GM12878 (cell line): ENCODE results near the gene ZBTB37. TPM values are rescaled to one million over a fixed set of nuclear protein-coding genes. Genes with fewer than 3 reads are reported as not detected.

Experiments used
- ATAC-seq: fragments of 200-7000 bp; cut with Tn5 transposase; 3 replicates; pipeline ENCODE4 v1.9.1; 2020; ENCODE audit warnings: mild to moderate bottlenecking, moderate library complexity
- BruUV-seq: library from RNA; stranded (reverse); fragments of 400-500 nt; replicated peaks from 2 replicates; lab custom pipeline; 2021; lab: Mats Ljungman, UMichigan
- CTCF ChIA-PET: fragments of 300-600 bp; sonication (Branson Sonifier 250); formaldehyde crosslinking; extraction: SDS; loops from one replicate; lab custom pipeline; 2021; ENCODE audit warnings: inconsistent platforms; lab: Yijun Ruan, JAX
- POLR2A ChIA-PET: fragments of 350-600 bp; formaldehyde crosslinking; extraction: SDS; loops from one replicate; lab custom pipeline; 2021; ENCODE audit warnings: inconsistent platforms; lab: Charles Lee
- RAD21 ChIA-PET: fragments of 300-600 bp; sonication (Branson Sonifier 250); formaldehyde crosslinking; loops from one replicate; lab custom pipeline; 2023; ENCODE audit warnings: antibody characterized with exemption; ENCODE audit not compliant: unreplicated experiment; lab: Charles Lee
- SMC1A ChIA-PET: fragments of 300-600 bp; sonication (Branson Sonifier 250); formaldehyde crosslinking; loops from one replicate; lab custom pipeline; 2023; ENCODE audit not compliant: unreplicated experiment, uncharacterized antibody; lab: Charles Lee
- DNase-seq: peaks from one replicate; pipeline ENCODE4 v3.0.0-alpha.2; 2011; ENCODE audit warnings: low read depth, low spot score
- FAIRE-seq: peaks from 3 replicates; lab custom pipeline; 2011; peaks lifted over from hg19 to GRCh38; lab: Jason Lieb, UNC
- H2AFZ ChIP-seq: 2 replicates; pipeline ENCODE4 v1.6.0; 2011; ENCODE audit warnings: low read depth, low read length, control low read depth; ENCODE audit not compliant: control insufficient read depth
- H3K27ac ChIP-seq: 2 replicates; pipeline ENCODE4 v1.5.1; 2011; ENCODE audit warnings: control low read depth; ENCODE audit not compliant: control insufficient read depth, insufficient read depth
- H3K27me3 ChIP-seq, 2 experiments: replicated peaks in 1 of 2; 2 replicates each; pipeline versions ENCODE4 v1.6.0 to v1.6.1; 2011; ENCODE audit warnings: low read length in 1 of 2; ENCODE audit not compliant: control insufficient read depth in 2 of 2, insufficient read depth in 2 of 2
- H3K36me3 ChIP-seq, 2 experiments: 2 replicates each; pipeline ENCODE4 v1.5.1; 2011; ENCODE audit warnings: low read length in 1 of 2; ENCODE audit not compliant: control insufficient read depth in 2 of 2, insufficient read depth in 2 of 2
- H3K4me1 ChIP-seq: 2 replicates; pipeline ENCODE4 v1.6.1; 2011; ENCODE audit warnings: mild to moderate bottlenecking, low read length, moderate library complexity, mixed read lengths; ENCODE audit not compliant: control insufficient read depth, insufficient read depth
- H3K4me2 ChIP-seq: 2 replicates; pipeline ENCODE4 v1.6.0; 2011; ENCODE audit warnings: control low read depth; ENCODE audit not compliant: control insufficient read depth, insufficient read depth
- H3K4me3 ChIP-seq: fragments of 200-600 bp; sonication (generic); 2 replicates; pipeline ENCODE4 v1.5.1; 2016
- H3K79me2 ChIP-seq: 2 replicates; pipeline ENCODE4 v1.6.0; 2011; ENCODE audit warnings: low read length; ENCODE audit not compliant: control insufficient read depth, insufficient read depth
- H3K9ac ChIP-seq: 2 replicates; pipeline ENCODE4 v1.8.0; 2011; ENCODE audit warnings: low read length, control low read depth, mixed read lengths; ENCODE audit not compliant: control insufficient read depth, insufficient read depth
- H3K9me3 ChIP-seq: replicated peaks from 3 replicates; pipeline ENCODE4 v1.5.1; 2011; ENCODE audit warnings: mild to moderate bottlenecking, low read length; ENCODE audit not compliant: control insufficient read depth, insufficient read depth
- H4K20me1 ChIP-seq: 2 replicates; pipeline ENCODE4 v1.6.0; 2011; ENCODE audit not compliant: control insufficient read depth, insufficient read depth
- ATF3 ChIP-seq: IDR thresholded peaks from 2 replicates; pipeline ENCODE4 v1.6.1; 2011; ENCODE audit warnings: low read depth, mild to moderate bottlenecking, low read length, moderate library complexity, borderline replicate concordance; ENCODE audit errors: extremely low read depth
- ATF7 ChIP-seq: fragments of 450-650 bp; IDR thresholded peaks from 2 replicates; pipeline ENCODE4 v1.6.1; 2016; ENCODE audit warnings: low read depth, mild to moderate bottlenecking
- BACH1 ChIP-seq: fragments of 450-650 bp; IDR thresholded peaks from 2 replicates; pipeline ENCODE4 v1.6.1; 2017; ENCODE audit warnings: mild to moderate bottlenecking, borderline replicate concordance
- BCL3 ChIP-seq: IDR thresholded peaks from 2 replicates; pipeline ENCODE4 v1.6.1; 2011; ENCODE audit warnings: borderline replicate concordance, low read depth, mild to moderate bottlenecking, moderate library complexity, low read length; ENCODE audit not compliant: insufficient read depth, poor library complexity, severe bottlenecking
- BHLHE40 ChIP-seq, 2 experiments: fragments of 450-650 bp in 1 of 2; IDR thresholded peaks; 2 replicates each; pipeline ENCODE4 v1.6.1; 2011 to 2017; ENCODE audit warnings: low read depth in 2 of 2, borderline replicate concordance in 1 of 2, improper control_type of control experiment in 1 of 2, low read length in 1 of 2, mild to moderate bottlenecking in 1 of 2
- CHD2 ChIP-seq: IDR thresholded peaks from 2 replicates; pipeline ENCODE4 v1.6.1; 2011; ENCODE audit warnings: low read depth, low read length, improper control_type of control experiment, borderline replicate concordance
- DPF2 ChIP-seq: fragments of 450-650 bp; IDR thresholded peaks from 2 replicates; pipeline ENCODE4 v1.6.1; 2017; ENCODE audit warnings: mild to moderate bottlenecking
- GABPA ChIP-seq: IDR thresholded peaks from 2 replicates; pipeline ENCODE4 v1.6.1; 2014; ENCODE audit warnings: antibody characterized with exemption, low read depth, mild to moderate bottlenecking, inconsistent platforms
- HSF1 ChIP-seq: fragments of 150-350 bp; IDR thresholded peaks from 2 replicates; pipeline ENCODE4 v1.6.1; 2014; ENCODE audit warnings: mild to moderate bottlenecking, low read depth, low read length
- KAT2A ChIP-seq: conservative IDR thresholded peaks from 2 replicates; pipeline ENCODE4 v1.6.1; 2011; ENCODE audit warnings: low read depth, low read length; ENCODE audit not compliant: control insufficient read depth
- MTA2 ChIP-seq: fragments of 450-650 bp; IDR thresholded peaks from 2 replicates; pipeline ENCODE4 v1.6.1; 2016; ENCODE audit warnings: low read depth, mild to moderate bottlenecking, moderate library complexity
- MYB ChIP-seq: fragments of 150-350 bp; IDR thresholded peaks from 2 replicates; pipeline ENCODE4 v1.6.1; 2014; ENCODE audit warnings: mild to moderate bottlenecking, low read depth, low read length, borderline replicate concordance
- NRF1 ChIP-seq: conservative IDR thresholded peaks from 2 replicates; pipeline ENCODE4 v1.6.1; 2011; ENCODE audit warnings: mild to moderate bottlenecking, low read depth, low read length, improper control_type of control experiment
- RCOR1 ChIP-seq: conservative IDR thresholded peaks from 2 replicates; pipeline ENCODE4 v1.6.1; 2012; ENCODE audit warnings: low read depth, low read length, improper control_type of control experiment
- RELA ChIP-seq: fragments of 450-650 bp; IDR thresholded peaks from 2 replicates; pipeline ENCODE4 v1.8.0; 2014; ENCODE audit warnings: borderline replicate concordance; ENCODE audit not compliant: partially characterized antibody
- SREBF1 ChIP-seq: IDR thresholded peaks from 2 replicates; pipeline ENCODE4 v1.6.1; 2012; ENCODE audit warnings: mild to moderate bottlenecking, low read length
- STAT1 ChIP-seq: fragments of 450-650 bp; conservative IDR thresholded peaks from 2 replicates; pipeline ENCODE4 v1.6.1; 2014; ENCODE audit warnings: antibody characterized with exemption, mild to moderate bottlenecking
- TCF3 ChIP-seq: IDR thresholded peaks from 2 replicates; pipeline ENCODE4 v1.6.1; 2012; ENCODE audit warnings: low read depth, mild to moderate bottlenecking, low read length, borderline replicate concordance; ENCODE audit not compliant: insufficient read depth
- ZZZ3 ChIP-seq: IDR thresholded peaks from 2 replicates; pipeline ENCODE4 v1.6.1; 2011; ENCODE audit warnings: low read depth; ENCODE audit not compliant: control insufficient read depth, insufficient read length
- WGBS: methylation state at CpG from one replicate; pipeline ENCODE4 v1.1.6; 2016; ENCODE audit warnings: low lambda C conversion rate; ENCODE audit not compliant: insufficient replicate concordance, insufficient coverage; ENCODE audit errors: missing lambda C conversion rate; 5-methylcytosine and 5-hydroxymethylcytosine counted together
- in situ Hi-C: fragments of 300-500 bp; cut with MboI; formaldehyde crosslinking; loops from 9 replicates; pipeline ENCODE4 v1.14.3; 2018; ENCODE audit warnings: mixed read lengths
- intact Hi-C: fragments of 100-400 bp; cut with micrococcal nuclease; formaldehyde crosslinking; loops from one replicate; pipeline ENCODE4 v1.14.2; 2022; ENCODE audit not compliant: unreplicated experiment
- polyA plus RNA-seq, 11 experiments: library from polyadenylated mRNA; depleted of rRNA in 4 of 11; unstranded in 6 of 11; stranded (reverse) in 5 of 11; fragments of >200 nt; fragmentation: Nextera tagmentation in 4 of 11; fragmentation: Illumina TruSeq in 1 of 11; extraction: Ambion mirVana in 4 of 11; extraction: Trizol in 1 of 11; gene quantifications; 1 replicate in 1 of 11; 2 replicates in 10 of 11; pipeline versions ENCODE4 v1.2.1 to v1.2.3, GENCODE V29; 2011 to 2016; ENCODE audit warnings: inconsistent platforms in 2 of 11, missing spikeins in 2 of 11, low read depth in 1 of 11
- total RNA-seq, 4 experiments: library from RNA; depleted of rRNA in 3 of 4; stranded (reverse); fragments of >200 nt in 3 of 4; fragmentation: Illumina TruSeq in 1 of 4; extraction: Trizol in 1 of 4; gene quantifications; 2 replicates each; pipeline versions ENCODE4 v1.2.1 to v1.2.3, GENCODE V29; 2013 to 2021

Gene ZBTB37
- total and polyA plus RNA-seq, 10 of the 15 experiments (the other 5 are each of a cell fraction or from before 2014, with no cell fraction given) = 0.16 to 5.7 (median 1.9) TPM

GRCh38 chr1:173867753-173868265 lies 371 bp upstream of the ZBTB37 start, which contains the start of gene GAS5 (continued):
- TF ChIP-seq BHLHE40 (IDR thresholded peaks at IDR 0.05; ENCODE audit: borderline replicate concordance in 1 of 2, low read depth in 2 of 2, low read length in 1 of 2) = peak in 1 of 2 experiments; percentile 60; a peak in 1 of 4 replicates
- TF ChIP-seq RELA = peak; percentile 90
- no peak for TF ChIP-seq MYB
- peak; percentile 100 for TF ChIP-seq ATF7
- no peak for TF ChIP-seq NRF1
- peak; percentile 87; the same call in 1 of the 2 replicates for TF ChIP-seq TCF3
- 0 out of 2 replicates have a peak, but pooled peaks have one; percentile 18 for TF ChIP-seq CHD2
- no peak; the same call in 1 of the 2 replicates for TF ChIP-seq DPF2

- Histone ChIP-seq H3K9me3 (no peaks in the 10 kb centered on the region), H3K4me2 (peak overlapping the region; percentile 95), H2AFZ (peak overlapping the region; percentile 94), H3K79me2 (peaks cover 44% of the 10 kb centered on the region), H3K36me3 (peaks cover 4 to 23% of the 10 kb centered on the region in 2 experiments; a peak in 3 of 4 replicates), H3K4me1 (peaks cover 15% of the 10 kb centered on the region), H4K20me1 (no peaks in the 10 kb centered on the region), H3K9ac (peak overlapping the region; percentile 73), H3K4me3 (peak overlapping the region; percentile 91), H3K27ac (peak overlapping the region; percentile 89), H3K27me3 (no peaks in the 10 kb centered on the region)
- in situ Hi-C loops (no loop called here), intact Hi-C loops (loop anchor here (2.0 to 10.0 kb wide), 5 partner anchors 44 to 346 kb away; partner anchors contain the start of genes CENPL, DARS2, RABGAP1L and RC3H1)
- ChIA-PET POLR2A (interaction anchor here (0.6 to 3.3 kb wide), 14 partner anchors 9 to 1511 kb away, joined by 3 to 17 read pairs (median 3); partner anchors contain the start of genes CENPL, DARS2 and PRDX6), CTCF (interaction anchor here (0.8 to 2.0 kb wide), 5 partner anchors 24 to 392 kb away, joined by 3 to 6 read pairs (median 3); partner anchors contain the start of genes CENPL, DARS2 and PRDX6), SMC1A (interaction anchor here (0.5 to 3.1 kb wide), 10 partner anchors 20 to 449 kb away, joined by 3 to 11 read pairs (median 3); partner anchors contain the start of genes CENPL and DARS2), RAD21 (interaction anchor here (0.5 to 2.7 kb wide), 10 partner anchors 8 to 1043 kb away, joined by 3 to 9 read pairs (median 3); partner anchors contain the start of gene DARS2)
- TF ChIP-seq KAT2A (no peak), STAT1 (no peak), ATF3 (no peak), GABPA (no peak), SREBF1 (no peak), MTA2 (no peak), BACH1 (no peak), HSF1 (no peak), RCOR1 (no peak), BCL3 (no peak), CHD2 (no peak), ZZZ3 (no peak)
- no peak for FAIRE-seq
- no TSS peak for BruUV-seq
- ATAC-seq = no peak
- under 1% methylated on average over 5 of the region's 5 CpGs for WGBS
- DNase-seq = no peak
These were observed 810 bp downstream of the ZBTB37 start for GRCh38 chr1:173869021-173869359.
